Mucosa of descending colon (tissue), 3 donors: ENCODE measurements around the gene SEC24B. TPM values are rescaled to one million over a fixed set of nuclear protein-coding genes. Genes with fewer than 3 reads are reported as not detected.

Experiments
- ATAC-seq: fragments of 200-7000 bp; cut with Tn5 transposase; one replicate; pipeline ENCODE4 v1.9.1; 2020; ENCODE audit warnings: mild to moderate bottlenecking, moderate library complexity
- DNase-seq, 3 donors: peaks; one replicate each; pipeline ENCODE4 v3.0.0-alpha.2; 2020
- H3K36me3 ChIP-seq: fragments of 200-600 bp; one replicate; pipeline ENCODE4 v1.8.0; 2021; ENCODE audit warnings: low read depth, mild to moderate bottlenecking
- H3K4me1 ChIP-seq: fragments of 200-600 bp; one replicate; pipeline ENCODE4 v1.8.0; 2021; ENCODE audit warnings: low read depth, mild to moderate bottlenecking
- H3K4me3 ChIP-seq: fragments of 200-600 bp; one replicate; pipeline ENCODE4 v1.8.0; 2021; ENCODE audit warnings: mild to moderate bottlenecking
- H3K9me3 ChIP-seq: fragments of 200-600 bp; one replicate; pipeline ENCODE4 v1.8.0; 2021; ENCODE audit warnings: mild to moderate bottlenecking
- CTCF ChIP-seq: fragments of 200-600 bp; IDR thresholded peaks from one replicate; pipeline ENCODE4 v1.8.0; 2022; ENCODE audit warnings: antibody characterized with exemption, mild to moderate bottlenecking
- intact Hi-C, 2 donors: fragments of 100-400 bp; cut with DNase I in 1 of 2; cut with micrococcal nuclease in 1 of 2; formaldehyde crosslinking; loops; one replicate each; pipeline versions ENCODE4 v1.11.0 to v1.11.1; 2022; cut with DNase I, micrococcal nuclease
- total RNA-seq, 3 donors: library from RNA; stranded (reverse); fragmentation: NEBNext Ultra II Directional in 2 of 3; extraction: Animal tissue kit (Norgen Biotek cat#: 25700) in 2 of 3; gene quantifications; one replicate each; pipeline versions ENCODE4 v1.2.1 to v1.2.4, GENCODE V29; 2021 to 2023
- donor health status: DM: no; HTN: no; CAD: no; lungs with moderate emphysema.
- donor health status: DM: no; HTN: no; CAD: no.
- donor health status: DM: no; HTN: yes; CAD: no.

Gene SEC24B
- total RNA-seq, 3 donors from 2014 or later, result 28.5 to 41.7 (median 35.0) TPM

GRCh38 chr4:109395694-109396093 lies 37.9 kb upstream of the SEC24B start:
- ATAC-seq (no peak), DNase-seq (no peak)
- H3K36me3 ChIP-seq, result no peaks in the 10 kb centered on the region
- H3K9me3 ChIP-seq, result no peaks in the 10 kb centered on the region
- H3K4me3 ChIP-seq, result no peak overlapping the region
- no peaks in the 10 kb centered on the region for H3K4me1 ChIP-seq
- TF ChIP-seq CTCF, result no peak
- intact Hi-C loops, result no loop called here

GRCh38 chr4:109398928-109399327 lies 34.7 kb upstream of the SEC24B start:
- H3K36me3 ChIP-seq, result no peaks in the 10 kb centered on the region
- H3K4me1 ChIP-seq, result no peaks in the 10 kb centered on the region
- no peak for TF ChIP-seq CTCF
- no peak overlapping the region for H3K4me3 ChIP-seq
- ATAC-seq, result no peak
- no peak for DNase-seq
- intact Hi-C loops, result no loop called here
- no peaks in the 10 kb centered on the region for H3K9me3 ChIP-seq

GRCh38 chr4:109406337-109406931 lies 27.2 kb upstream of the SEC24B start:
- DNase-seq, result peak in 1 of 3 donors; percentile 67
- Histone ChIP-seq H3K4me3 (no peak overlapping the region), H3K9me3 (no peaks in the 10 kb centered on the region), H3K36me3 (no peaks in the 10 kb centered on the region), H3K4me1 (no peaks in the 10 kb centered on the region)
- peak; percentile 47 for ATAC-seq
- intact Hi-C loops, result loop anchor here (10.0 kb wide), 2 partner anchors 572 to 722 kb away; no protein-coding TSS in a partner anchor
- peak; percentile 21 for TF ChIP-seq CTCF

- intact Hi-C loops, result loop anchor here (10.0 kb wide), 2 partner anchors 572 to 722 kb away; no protein-coding TSS in a partner anchor
- H3K36me3 ChIP-seq, result no peaks in the 10 kb centered on the region
- H3K9me3 ChIP-seq, result no peaks in the 10 kb centered on the region
- DNase-seq (no peak), ATAC-seq (no peak)
- no peak for TF ChIP-seq CTCF
- H3K4me3 ChIP-seq, result no peak overlapping the region
- H3K4me1 ChIP-seq, result no peaks in the 10 kb centered on the region
Measured at GRCh38 chr4:109407027-109407737, 26.4 kb upstream of the SEC24B start.

GRCh38 chr4:109408711-109409110 lies 24.9 kb upstream of the SEC24B start:
- H3K36me3 ChIP-seq, result no peaks in the 10 kb centered on the region
- no peaks in the 10 kb centered on the region for H3K9me3 ChIP-seq
- H3K4me1 ChIP-seq, result no peaks in the 10 kb centered on the region
- no peak for DNase-seq
- no peak overlapping the region for H3K4me3 ChIP-seq
- intact Hi-C loops, result loop anchor here (10.0 kb wide), 2 partner anchors 574 to 724 kb away; no protein-coding TSS in a partner anchor
- no peak for TF ChIP-seq CTCF
- ATAC-seq, result no peak
